ENCODE measurements around the gene GNB4.

DNA sequence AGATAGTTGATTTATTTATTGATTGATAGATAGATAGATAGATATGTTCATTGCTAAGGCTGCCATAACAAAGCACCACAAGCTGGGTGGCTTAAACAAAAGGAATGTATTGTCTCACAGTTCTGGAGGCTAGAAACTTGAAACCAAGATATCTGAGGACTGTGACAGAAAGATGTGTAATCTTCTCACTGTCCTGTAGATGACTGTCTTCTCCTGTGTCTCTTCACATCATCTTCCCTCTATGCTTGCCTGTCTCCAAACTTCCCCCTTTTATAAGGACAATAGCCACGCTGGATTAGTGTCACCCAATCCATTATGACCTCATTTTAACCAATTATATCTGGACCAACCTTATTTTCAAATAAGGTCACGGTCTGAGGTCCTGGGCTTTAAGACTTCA is 40.9 kb downstream of the GNB4 start:
- TF ChIP-seq, protein P1, sequence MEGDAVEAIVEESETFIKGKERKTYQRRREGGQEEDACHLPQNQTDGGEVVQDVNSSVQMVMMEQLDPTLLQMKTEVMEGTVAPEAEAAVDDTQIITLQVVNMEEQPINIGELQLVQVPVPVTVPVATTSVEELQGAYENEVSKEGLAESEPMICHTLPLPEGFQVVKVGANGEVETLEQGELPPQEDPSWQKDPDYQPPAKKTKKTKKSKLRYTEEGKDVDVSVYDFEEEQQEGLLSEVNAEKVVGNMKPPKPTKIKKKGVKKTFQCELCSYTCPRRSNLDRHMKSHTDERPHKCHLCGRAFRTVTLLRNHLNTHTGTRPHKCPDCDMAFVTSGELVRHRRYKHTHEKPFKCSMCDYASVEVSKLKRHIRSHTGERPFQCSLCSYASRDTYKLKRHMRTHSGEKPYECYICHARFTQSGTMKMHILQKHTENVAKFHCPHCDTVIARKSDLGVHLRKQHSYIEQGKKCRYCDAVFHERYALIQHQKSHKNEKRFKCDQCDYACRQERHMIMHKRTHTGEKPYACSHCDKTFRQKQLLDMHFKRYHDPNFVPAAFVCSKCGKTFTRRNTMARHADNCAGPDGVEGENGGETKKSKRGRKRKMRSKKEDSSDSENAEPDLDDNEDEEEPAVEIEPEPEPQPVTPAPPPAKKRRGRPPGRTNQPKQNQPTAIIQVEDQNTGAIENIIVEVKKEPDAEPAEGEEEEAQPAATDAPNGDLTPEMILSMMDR (IDR thresholded peaks at IDR 0.05): no peak
- no peak for TF ChIP-seq POLR2A (IDR thresholded peaks at IDR 0.05)
